Measurements from ENCODE around the gene CCDC9.

The CCDC9 gene

DNA sequence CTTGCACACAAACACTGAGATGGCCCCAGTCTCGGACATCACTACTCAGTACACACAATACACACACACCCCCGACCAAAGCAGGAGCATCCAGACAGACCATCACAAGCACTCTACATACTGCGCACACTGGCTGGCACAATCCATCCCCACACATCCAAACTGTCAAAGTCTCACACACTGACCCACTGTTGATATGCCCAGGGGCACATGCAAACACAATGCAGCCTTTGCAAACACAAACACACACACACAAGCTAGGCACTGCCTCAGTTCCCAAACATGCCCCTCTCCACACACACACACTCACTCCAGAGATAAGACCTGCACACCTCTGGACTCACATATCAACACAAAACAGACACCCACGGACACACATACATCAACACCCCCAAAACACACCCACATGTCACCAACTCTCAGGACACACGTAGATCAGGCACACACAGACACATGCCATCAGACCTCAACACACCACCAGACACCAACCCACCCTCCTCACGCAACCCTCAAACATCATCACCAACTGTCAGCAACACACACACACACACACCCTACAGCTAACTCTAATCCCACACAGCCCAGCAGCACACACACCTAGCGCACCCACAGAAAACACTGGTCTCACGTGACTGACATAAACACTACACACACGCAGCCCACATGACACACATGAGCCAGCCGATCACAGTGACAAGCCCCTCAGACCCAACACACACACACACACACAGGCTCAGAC is 27.2 kb upstream of the CCDC9 start:
- H3K4me3 ChIP-seq (ENCODE audit: low read length): peak overlapping the region; percentile 73
- no peak for TF ChIP-seq ZNF274 (IDR thresholded peaks at IDR 0.05; ENCODE audit: low read depth, low read length)

- no peak for TF ChIP-seq ZNF274 (IDR thresholded peaks at IDR 0.05; ENCODE audit: low read depth, low read length)
- H3K4me3 ChIP-seq (ENCODE audit: low read length): peak overlapping the region; percentile 73
Observed at GRCh38 chr19:47229676-47230053, 26.7 kb upstream of the CCDC9 start.

- peak overlapping the region; percentile 73 for H3K4me3 ChIP-seq (ENCODE audit: low read length)
- TF ChIP-seq ZNF274 (IDR thresholded peaks at IDR 0.05; ENCODE audit: low read depth, low read length): no peak
Observed at GRCh38 chr19:47230054-47230920, 26.0 kb upstream of the CCDC9 start.

DNA sequence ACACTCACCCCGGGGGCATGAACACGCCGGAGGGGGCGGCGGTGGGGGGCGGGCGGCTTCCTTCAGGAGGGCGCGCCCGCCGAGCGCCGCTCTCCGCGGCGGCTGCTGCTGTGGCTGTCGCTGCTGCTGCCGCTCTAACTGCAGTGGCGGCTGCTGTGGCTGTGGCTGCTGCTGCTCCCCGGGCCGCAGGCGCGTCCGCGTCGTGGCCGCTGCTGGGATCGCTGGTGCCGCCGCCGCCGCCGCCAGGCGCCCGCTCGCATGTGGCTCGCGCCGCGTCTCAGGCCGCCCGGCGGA is 25.5 kb upstream of the CCDC9 start, which contains the start of gene BBC3:
BBC3 (minus strand) TSS at position 279 of the 294 bp plus-strand sequence. CDS start 2,768 bp downstream, outside the sequence.
- peak within 1 kb of the TSS; percentile 73 for H3K4me3 ChIP-seq (ENCODE audit: low read length)
- TF ChIP-seq ZNF274 (IDR thresholded peaks at IDR 0.05; ENCODE audit: low read depth, low read length): no peak

- TF ChIP-seq ZNF274 (IDR thresholded peaks at IDR 0.05; ENCODE audit: low read depth, low read length): no peak
Observed at GRCh38 chr19:47231215-47232054, 24.9 kb upstream of the CCDC9 start.

GRCh38 chr19:47232422-47233211 is 23.7 kb upstream of the CCDC9 start:
- no peak for TF ChIP-seq ZNF274 (IDR thresholded peaks at IDR 0.05; ENCODE audit: low read depth, low read length)
- H3K4me3 ChIP-seq (ENCODE audit: low read length): peak overlapping the region; percentile 54; the same call in 1 of the 2 replicates

More at GRCh38 chr19:47231215-47232054, 24.9 kb upstream of the CCDC9 start:
- peak overlapping the region; percentile 73; the same call in 1 of the 2 replicates for H3K4me3 ChIP-seq (ENCODE audit: low read length)

- H3K4me3 ChIP-seq (ENCODE audit: low read length): no peak overlapping the region
- no peak for TF ChIP-seq ZNF274 (IDR thresholded peaks at IDR 0.05; ENCODE audit: low read depth, low read length)
Observed at GRCh38 chr19:47236072-47236675, 20.2 kb upstream of the CCDC9 start.

GRCh38 chr19:47239152-47239551 is 17.2 kb upstream of the CCDC9 start:
- no peak overlapping the region; the same call in 1 of the 2 replicates for H3K4me3 ChIP-seq (ENCODE audit: low read length)
- no peak for TF ChIP-seq ZNF274 (IDR thresholded peaks at IDR 0.05; ENCODE audit: low read depth, low read length)

DNA sequence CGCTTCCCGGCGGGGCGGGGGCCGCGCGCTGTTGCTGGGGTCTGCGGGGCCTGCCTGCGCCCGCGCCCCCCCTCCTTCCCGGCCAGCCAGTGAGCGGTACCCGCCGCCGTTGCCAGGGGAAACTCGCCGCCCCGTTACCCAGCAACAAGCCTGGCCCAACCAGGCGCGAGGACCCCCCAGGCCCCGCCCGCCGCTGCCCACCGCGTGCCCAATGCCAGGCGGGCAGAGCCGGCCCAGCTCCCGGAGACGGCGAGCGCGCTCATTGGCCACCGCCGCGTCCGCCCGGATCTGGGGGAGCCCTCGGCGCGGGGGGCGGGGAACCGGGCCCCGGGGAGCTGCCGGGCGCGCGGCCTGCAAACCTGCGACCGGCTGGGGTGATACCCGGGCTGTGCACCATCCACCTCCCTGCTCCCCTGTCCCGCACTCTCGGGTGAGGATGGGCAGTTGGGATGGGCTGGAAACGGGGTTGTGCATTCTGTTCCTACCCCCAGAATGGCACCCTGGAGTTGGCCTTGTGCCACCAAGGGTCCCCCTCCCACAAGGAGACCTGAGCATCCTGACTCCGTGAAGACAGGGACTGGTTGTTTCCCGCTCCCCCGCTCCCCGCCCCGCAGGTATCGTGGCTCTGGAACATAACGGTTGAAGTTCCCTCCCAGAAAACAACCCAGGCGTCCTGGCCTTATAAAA is 16.6 kb upstream of the CCDC9 start:
- no peak overlapping the region; the same call in 1 of the 2 replicates for H3K4me3 ChIP-seq (ENCODE audit: low read length)
- no peak for TF ChIP-seq ZNF274 (IDR thresholded peaks at IDR 0.05; ENCODE audit: low read depth, low read length)

DNA sequence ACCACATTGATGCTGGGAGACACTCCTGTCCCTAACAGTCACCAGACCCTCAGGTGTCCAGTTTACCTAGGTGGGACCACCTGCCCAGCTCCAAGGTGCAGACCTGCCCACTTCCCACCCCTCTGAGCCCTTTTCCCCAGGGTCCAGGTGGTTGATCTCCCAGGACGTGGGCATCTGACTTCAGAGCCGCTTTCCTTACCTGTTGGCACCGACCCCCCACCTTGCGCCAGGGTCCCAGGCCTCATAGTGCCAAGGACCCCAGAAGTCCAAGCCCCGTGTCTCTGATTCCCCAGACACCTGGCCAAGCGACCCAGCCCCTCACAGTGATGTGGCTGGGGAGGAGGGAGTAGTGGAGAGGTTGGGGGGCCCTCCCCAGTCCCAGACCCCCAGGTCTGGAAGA is 15.8 kb upstream of the CCDC9 start:
- H3K4me3 ChIP-seq (ENCODE audit: low read length): no peak overlapping the region
- no peak for TF ChIP-seq ZNF274 (IDR thresholded peaks at IDR 0.05; ENCODE audit: low read depth, low read length)

DNA sequence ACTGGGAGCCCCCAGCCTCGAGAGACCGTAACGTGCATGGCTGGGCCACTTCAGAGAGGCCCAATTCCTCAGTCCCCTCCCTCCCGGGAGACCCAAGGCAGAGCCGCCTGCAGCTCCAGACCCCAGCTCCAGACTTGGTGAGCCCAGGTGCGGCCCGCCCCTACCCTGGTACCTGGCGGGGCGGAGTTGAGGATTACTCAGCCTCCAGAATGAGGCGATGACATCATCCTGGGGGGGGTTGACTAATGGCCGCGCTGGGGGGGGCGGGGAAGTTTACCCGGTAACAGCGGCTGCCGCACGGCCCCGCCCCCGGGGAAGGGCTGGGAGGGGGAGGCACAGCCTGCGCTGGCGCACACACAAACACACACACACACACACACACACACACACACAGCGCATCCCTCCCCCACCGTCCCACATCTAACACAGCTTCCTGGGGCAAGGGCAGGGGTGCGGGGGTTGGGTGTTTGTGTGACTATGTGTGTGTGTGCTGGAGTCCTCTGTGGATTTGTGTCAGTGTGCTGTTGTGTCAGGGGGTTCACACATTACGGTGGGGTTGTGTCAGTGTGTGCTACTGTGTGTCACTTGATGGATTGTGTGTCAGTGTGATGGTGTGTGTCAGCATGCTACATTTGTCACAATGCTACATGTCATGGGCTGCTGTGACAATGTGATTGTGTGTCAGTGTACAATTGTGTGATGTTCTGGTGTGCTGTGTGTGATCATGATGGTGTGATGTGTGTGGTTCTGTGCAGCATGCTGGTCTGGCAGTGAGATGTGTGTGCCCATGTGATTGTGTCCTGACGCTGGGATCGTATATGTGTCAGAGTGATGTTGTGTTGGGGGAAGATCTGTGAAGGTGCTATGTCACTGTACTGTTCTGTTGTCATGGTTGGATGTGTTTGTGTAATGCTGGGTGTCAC is 15.1 kb upstream of the CCDC9 start:
- no peak for TF ChIP-seq ZNF274 (IDR thresholded peaks at IDR 0.05; ENCODE audit: low read depth, low read length)
- no peak overlapping the region for H3K4me3 ChIP-seq (ENCODE audit: low read length)

Data from GM08714 (cell line).